Measurements from ENCODE around the gene AP5B1.

- TF ChIP-seq CTCF (conservative IDR thresholded peaks at IDR 0.05; ENCODE audit: low read depth in 2 of 2), result no peak
- TF ChIP-seq EZH2 (IDR thresholded peaks at IDR 0.05; ENCODE audit: low read depth, unreplicated experiment), result no peak
- TF ChIP-seq ZNF114 (CRISPR knock-in tag; IDR thresholded peaks at IDR 0.05), result no peak
- no peak for TF ChIP-seq POLR2AphosphoS5 (IDR thresholded peaks at IDR 0.05; ENCODE audit: low read depth)
- no peak for TF ChIP-seq JUNB (IDR thresholded peaks at IDR 0.05; ENCODE audit: unreplicated experiment)
- TF ChIP-seq, protein P1, sequence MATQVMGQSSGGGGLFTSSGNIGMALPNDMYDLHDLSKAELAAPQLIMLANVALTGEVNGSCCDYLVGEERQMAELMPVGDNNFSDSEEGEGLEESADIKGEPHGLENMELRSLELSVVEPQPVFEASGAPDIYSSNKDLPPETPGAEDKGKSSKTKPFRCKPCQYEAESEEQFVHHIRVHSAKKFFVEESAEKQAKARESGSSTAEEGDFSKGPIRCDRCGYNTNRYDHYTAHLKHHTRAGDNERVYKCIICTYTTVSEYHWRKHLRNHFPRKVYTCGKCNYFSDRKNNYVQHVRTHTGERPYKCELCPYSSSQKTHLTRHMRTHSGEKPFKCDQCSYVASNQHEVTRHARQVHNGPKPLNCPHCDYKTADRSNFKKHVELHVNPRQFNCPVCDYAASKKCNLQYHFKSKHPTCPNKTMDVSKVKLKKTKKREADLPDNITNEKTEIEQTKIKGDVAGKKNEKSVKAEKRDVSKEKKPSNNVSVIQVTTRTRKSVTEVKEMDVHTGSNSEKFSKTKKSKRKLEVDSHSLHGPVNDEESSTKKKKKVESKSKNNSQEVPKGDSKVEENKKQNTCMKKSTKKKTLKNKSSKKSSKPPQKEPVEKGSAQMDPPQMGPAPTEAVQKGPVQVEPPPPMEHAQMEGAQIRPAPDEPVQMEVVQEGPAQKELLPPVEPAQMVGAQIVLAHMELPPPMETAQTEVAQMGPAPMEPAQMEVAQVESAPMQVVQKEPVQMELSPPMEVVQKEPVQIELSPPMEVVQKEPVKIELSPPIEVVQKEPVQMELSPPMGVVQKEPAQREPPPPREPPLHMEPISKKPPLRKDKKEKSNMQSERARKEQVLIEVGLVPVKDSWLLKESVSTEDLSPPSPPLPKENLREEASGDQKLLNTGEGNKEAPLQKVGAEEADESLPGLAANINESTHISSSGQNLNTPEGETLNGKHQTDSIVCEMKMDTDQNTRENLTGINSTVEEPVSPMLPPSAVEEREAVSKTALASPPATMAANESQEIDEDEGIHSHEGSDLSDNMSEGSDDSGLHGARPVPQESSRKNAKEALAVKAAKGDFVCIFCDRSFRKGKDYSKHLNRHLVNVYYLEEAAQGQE (IDR thresholded peaks at IDR 0.05; ENCODE audit: unreplicated experiment), result no peak
- no peak for TF ChIP-seq CREB1 (CRISPR knock-in tag; IDR thresholded peaks at IDR 0.05; ENCODE audit: low read depth)
- TF ChIP-seq, protein P2, sequence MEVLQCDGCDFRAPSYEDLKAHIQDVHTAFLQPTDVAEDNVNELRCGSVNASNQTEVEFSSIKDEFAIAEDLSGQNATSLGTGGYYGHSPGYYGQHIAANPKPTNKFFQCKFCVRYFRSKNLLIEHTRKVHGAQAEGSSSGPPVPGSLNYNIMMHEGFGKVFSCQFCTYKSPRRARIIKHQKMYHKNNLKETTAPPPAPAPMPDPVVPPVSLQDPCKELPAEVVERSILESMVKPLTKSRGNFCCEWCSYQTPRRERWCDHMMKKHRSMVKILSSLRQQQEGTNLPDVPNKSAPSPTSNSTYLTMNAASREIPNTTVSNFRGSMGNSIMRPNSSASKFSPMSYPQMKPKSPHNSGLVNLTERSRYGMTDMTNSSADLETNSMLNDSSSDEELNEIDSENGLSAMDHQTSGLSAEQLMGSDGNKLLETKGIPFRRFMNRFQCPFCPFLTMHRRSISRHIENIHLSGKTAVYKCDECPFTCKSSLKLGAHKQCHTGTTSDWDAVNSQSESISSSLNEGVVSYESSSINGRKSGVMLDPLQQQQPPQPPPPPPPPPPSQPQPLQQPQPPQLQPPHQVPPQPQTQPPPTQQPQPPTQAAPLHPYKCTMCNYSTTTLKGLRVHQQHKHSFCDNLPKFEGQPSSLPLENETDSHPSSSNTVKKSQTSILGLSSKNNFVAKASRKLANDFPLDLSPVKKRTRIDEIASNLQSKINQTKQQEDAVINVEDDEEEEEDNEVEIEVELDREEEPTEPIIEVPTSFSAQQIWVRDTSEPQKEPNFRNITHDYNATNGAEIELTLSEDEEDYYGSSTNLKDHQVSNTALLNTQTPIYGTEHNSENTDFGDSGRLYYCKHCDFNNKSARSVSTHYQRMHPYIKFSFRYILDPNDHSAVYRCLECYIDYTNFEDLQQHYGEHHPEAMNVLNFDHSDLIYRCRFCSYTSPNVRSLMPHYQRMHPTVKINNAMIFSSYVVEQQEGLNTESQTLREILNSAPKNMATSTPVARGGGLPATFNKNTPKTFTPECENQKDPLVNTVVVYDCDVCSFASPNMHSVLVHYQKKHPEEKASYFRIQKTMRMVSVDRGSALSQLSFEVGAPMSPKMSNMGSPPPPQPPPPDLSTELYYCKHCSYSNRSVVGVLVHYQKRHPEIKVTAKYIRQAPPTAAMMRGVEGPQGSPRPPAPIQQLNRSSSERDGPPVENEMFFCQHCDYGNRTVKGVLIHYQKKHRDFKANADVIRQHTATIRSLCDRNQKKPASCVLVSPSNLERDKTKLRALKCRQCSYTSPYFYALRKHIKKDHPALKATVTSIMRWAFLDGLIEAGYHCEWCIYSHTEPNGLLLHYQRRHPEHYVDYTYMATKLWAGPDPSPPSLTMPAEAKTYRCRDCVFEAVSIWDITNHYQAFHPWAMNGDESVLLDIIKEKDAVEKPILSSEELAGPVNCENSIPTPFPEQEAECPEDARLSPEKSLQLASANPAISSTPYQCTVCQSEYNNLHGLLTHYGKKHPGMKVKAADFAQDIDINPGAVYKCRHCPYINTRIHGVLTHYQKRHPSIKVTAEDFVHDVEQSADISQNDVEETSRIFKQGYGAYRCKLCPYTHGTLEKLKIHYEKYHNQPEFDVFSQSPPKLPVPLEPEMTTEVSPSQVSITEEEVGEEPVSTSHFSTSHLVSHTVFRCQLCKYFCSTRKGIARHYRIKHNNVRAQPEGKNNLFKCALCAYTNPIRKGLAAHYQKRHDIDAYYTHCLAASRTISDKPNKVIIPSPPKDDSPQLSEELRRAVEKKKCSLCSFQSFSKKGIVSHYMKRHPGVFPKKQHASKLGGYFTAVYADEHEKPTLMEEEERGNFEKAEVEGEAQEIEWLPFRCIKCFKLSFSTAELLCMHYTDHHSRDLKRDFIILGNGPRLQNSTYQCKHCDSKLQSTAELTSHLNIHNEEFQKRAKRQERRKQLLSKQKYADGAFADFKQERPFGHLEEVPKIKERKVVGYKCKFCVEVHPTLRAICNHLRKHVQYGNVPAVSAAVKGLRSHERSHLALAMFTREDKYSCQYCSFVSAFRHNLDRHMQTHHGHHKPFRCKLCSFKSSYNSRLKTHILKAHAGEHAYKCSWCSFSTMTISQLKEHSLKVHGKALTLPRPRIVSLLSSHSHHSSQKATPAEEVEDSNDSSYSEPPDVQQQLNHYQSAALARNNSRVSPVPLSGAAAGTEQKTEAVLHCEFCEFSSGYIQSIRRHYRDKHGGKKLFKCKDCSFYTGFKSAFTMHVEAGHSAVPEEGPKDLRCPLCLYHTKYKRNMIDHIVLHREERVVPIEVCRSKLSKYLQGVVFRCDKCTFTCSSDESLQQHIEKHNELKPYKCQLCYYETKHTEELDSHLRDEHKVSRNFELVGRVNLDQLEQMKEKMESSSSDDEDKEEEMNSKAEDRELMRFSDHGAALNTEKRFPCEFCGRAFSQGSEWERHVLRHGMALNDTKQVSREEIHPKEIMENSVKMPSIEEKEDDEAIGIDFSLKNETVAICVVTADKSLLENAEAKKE (CRISPR knock-in tag; IDR thresholded peaks at IDR 0.05), result no peak
- no peak for TF ChIP-seq EZH2phosphoT487 (IDR thresholded peaks at IDR 0.05; ENCODE audit: unreplicated experiment)
- no peak for TF ChIP-seq ETS1 (IDR thresholded peaks at IDR 0.05)
These were observed 35.9 kb upstream of the AP5B1 start for GRCh38 chr11:65816696-65817095.

Data from GM23338 (cell line).